CD4-positive, alpha-beta T cell treated with Interleukin-15 for 4 hours (primary cell): ENCODE results near the gene CMIP.

Experiments used
- DNase-seq: peaks from one replicate; pipeline ENCODE4 v3.0.0-alpha.2; 2020; ENCODE audit warnings: low spot score

The CMIP gene

GRCh38 chr16:81447383-81448101 is 2.9 kb downstream of the CMIP start:
- no peak for DNase-seq

GRCh38 chr16:81448154-81449131 is 3.8 kb downstream of the CMIP start:
- no peak for DNase-seq

DNA sequence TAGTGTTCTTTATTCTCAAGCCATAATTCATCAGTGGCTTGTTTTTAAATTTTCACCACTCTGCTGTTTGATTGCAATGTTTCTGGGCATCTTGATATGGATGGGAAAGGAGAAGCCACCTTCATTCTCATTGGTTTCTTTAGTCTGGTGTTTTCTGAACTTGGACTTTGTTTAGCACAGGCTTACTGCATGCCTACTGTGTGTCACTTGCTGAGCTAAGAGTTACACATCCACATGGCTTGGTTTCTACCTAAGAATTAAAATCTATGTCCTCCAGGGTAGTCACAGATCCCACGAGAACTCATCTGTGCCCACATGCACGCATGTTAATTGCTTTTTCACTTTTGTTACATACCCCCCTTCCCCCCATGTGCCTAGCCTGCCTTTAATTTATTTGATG is 4.6 kb downstream of the CMIP start:
- no peak for DNase-seq

DNA sequence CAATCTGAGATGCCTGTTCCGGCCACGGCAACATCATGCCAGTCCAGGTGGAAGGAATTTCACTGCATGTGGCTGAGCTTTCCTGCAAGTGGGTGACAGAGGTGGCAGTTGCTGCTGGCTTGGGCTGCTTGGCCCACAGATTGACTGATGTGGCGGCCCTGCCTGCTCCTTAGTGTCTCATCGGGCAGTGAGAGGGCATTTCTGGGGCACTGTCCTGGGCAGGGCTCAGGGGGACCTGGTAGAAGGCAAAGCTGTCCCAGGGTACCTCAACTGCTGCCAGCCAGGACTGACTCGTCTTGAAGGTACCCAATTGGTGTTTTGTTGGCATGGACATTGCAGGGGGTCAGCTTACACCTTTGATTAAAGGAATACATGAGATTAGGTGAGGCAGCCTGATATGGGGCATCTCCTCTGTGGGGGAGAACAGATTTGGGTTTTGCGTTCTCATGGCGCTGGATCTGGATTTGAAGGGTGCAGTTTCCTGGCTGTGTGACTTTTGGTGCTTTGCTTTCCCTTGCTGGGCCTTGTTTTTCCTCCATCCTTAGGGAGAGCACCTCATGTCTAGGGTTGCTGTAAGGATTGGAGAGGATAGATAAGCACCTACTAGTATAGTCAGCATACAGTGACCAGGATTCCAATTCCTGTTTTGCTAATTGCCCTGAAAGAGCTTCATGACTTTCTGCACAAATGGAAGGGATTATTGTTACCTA is 5.4 kb downstream of the CMIP start:
- DNase-seq = no peak

- no peak for DNase-seq
These were observed 6.3 kb downstream of the CMIP start for GRCh38 chr16:81450783-81451491.

DNA sequence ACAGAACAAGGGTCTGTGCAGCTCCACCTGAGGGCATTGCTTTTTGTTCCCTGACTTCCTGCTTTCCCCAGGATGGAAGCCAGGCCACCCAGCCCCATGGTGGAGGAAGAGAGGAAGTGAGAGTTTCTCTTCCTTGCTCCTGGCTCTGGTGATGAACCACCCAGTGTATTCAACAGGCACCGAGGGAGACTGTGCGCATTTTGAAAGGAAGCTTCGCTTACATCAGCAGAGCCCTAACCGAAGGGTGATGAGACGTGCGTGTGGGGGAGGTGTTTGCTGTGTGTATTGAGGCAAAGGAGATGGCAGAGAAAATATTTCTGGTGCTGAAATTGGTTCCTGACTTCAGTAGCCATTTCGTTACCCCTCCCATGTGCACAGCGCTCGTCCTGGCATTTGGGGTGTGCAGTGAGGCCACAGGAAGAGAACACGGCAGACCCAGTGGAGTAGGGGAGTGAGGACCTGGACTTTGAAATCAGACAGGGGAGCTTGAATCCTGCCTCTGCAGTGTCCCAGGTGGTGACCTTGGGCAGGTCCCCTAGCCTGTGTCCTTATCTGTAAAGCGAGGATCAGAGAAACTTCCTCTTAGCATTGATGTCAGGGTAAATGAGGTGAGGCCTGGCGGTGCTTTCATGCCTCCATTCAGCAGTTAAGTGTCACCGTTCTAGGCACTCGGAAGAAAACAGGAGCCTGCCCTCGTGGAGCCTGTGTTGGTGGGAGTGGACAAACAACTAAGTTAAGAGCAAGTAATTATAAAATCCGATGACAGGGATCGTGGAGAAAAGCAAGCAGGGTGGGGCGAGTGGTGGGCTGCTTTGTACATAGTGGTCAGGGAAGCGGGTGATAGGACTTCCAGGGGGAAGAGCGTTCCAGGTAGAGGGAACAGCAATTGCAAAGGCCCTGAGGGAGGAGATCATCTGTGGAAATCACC is 7.4 kb downstream of the CMIP start:
- DNase-seq = no peak

DNA sequence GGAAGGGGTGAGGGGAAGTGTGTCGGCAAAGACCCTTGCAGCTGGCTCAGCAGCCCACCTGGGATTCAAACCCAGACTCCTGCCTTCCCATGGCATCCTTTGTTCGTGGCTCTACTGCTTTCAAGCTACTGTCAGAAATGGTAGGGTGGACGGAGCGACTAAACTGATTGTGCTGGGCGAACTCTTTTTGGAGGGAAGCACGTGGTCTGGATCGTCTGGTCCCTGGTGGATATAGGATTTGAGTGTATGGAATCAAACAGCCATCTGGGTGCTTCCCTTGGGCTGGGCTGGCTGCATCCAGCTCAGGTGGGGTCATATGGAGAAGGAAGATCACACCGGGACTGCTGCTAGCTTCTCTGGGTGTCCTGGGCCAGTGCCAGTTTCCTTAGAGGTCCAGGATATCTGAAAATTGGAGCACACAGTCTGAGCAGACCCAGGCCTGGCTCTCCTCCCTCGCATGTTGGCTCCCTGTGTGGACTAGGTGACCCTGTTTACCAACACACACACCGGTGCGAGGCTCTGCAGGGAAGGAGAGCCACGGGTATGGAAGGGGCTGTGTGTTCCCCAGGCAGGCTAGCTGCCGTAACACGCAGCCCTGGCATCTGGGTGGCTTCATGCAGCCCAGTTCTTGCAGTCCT is 8.6 kb downstream of the CMIP start:
- no peak for DNase-seq

GRCh38 chr16:81454044-81454443 is 9.4 kb downstream of the CMIP start:
- no peak for DNase-seq

DNA sequence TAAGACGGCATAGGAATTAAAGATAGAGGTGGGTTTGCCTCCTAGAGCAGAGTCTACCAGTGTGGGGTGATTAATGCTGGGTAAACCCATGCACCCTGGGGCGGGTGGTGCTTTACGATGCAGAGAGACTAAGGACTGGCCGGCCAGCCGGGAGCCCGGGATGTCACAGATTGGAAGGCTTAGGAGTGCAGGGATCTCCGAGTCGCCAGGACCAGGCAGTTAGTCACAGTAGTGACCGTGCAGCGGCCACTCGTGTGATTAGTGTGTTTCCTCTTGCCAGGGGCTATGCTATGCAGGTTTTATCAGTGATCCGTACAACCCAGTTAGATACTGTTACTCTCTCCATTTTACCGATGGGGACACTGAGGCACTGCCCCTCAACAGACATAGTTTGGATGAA is 10.4 kb downstream of the CMIP start:
- DNase-seq = no peak

DNA sequence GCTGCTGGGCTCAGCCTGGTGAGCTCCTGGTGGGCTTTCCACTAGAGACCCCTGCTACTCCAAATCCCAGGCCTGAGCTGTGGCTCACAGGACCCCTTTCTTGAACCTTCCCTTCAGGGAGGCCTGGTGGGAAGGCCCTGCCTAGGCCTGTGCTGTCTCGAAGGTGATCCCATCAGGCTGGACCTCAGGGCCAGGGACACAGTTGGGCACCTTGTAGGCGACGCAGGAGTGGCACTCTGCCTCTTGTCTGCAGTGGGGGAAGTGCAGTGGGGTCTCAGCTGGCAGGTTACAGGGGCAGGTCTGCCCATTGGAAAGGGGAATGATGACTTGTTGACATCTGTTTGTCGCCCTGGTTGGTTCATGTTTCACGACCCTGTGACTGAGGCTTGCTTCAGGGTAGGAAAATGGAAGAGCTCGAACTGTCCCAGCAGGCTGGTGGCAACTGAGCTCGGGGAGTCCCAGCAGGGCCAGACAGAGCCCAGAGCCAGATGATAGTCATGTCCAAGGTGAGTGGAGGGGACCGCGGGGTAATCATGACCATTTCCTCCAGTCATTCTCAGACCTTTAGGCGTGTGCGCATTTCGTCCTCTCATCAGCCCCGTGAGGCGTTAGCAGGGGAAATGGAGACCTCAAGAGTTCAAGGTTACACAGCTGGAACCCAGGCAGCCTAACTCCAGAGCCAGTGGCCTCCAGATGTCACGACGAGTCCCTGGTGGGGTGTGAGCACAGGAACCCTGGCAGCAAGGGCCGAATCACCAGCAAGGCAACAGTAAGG is 11.3 kb downstream of the CMIP start:
- no peak for DNase-seq

GRCh38 chr16:81456523-81457325 is 12.1 kb downstream of the CMIP start:
- no peak for DNase-seq

GRCh38 chr16:81457326-81458133 is 12.9 kb downstream of the CMIP start:
- DNase-seq = no peak

- DNase-seq = no peak
These were observed 13.6 kb downstream of the CMIP start for GRCh38 chr16:81458149-81458669.

DNA sequence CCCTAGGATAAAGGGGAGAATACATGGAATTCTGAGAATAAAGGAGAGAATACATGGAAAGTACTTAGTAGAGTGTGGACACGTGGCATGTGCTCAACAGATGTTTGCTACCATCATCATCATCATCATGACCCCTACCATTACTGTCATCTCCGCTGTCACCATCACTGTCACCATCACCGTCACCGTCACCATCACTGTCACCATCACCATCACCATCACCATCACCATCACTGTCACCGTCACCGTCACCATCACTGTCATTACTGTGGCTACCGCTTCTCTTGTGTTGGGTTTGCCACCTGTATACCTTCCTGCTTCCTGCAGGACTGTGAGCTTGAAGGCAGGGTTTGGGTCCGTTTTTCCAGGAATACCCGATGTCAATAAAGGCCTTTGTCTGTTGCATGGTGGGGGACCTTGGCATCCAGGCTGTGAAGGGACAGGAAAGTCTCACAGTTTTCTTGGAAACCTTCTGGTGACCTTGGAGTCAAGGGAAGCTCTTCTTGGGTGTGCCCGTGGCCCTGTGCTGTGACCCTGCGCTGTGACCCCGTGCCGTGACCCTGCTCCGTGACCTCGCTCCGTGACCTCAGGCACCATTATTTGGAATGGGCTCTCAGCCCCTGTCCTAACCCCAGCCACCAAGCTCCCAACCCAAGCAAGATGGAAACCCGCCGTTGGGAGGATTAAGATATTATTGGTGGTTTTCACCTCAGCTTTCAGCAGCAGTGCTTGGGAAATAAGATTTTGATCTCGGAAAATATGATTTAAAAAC is 14.4 kb downstream of the CMIP start:
- DNase-seq = no peak

GRCh38 chr16:81460075-81460474 is 15.5 kb downstream of the CMIP start:
- no peak for DNase-seq

- DNase-seq = no peak
These were observed 16.6 kb downstream of the CMIP start for GRCh38 chr16:81461243-81461642.

GRCh38 chr16:81461766-81462165 is 17.2 kb downstream of the CMIP start:
- DNase-seq = no peak
